GM06990 (cell line): ENCODE measurements around the gene VBP1.

Experiments used
- DNase-seq: peaks from one replicate; pipeline ENCODE4 v3.0.0-alpha.2; 2011; ENCODE audit not compliant: insufficient read length; ENCODE audit errors: extremely low read depth
- H3K27me3 ChIP-seq: replicated peaks from 2 replicates; pipeline ENCODE4 v1.6.0; 2011; ENCODE audit warnings: low read length; ENCODE audit not compliant: control insufficient read depth, insufficient read depth
- H3K36me3 ChIP-seq: 2 replicates; pipeline ENCODE4 v1.5.1; 2011; ENCODE audit warnings: low read length; ENCODE audit not compliant: control insufficient read depth, insufficient read depth
- H3K4me3 ChIP-seq: replicated peaks from 2 replicates; pipeline ENCODE4 v1.5.1; 2011; ENCODE audit warnings: low read depth, mild to moderate bottlenecking, control low read depth, low read length
- CTCF ChIP-seq: IDR thresholded peaks from 2 replicates; pipeline ENCODE4 v1.5.1; 2011; ENCODE audit warnings: low read length, control low read depth, mild to moderate bottlenecking, inconsistent platforms; ENCODE audit not compliant: insufficient read depth, poor library complexity, severe bottlenecking

The VBP1 gene

GRCh38 chrX:155225774-155226173 is 9.5 kb downstream of the VBP1 start:
- DNase-seq, result no peak
- no peak for TF ChIP-seq CTCF
- Histone ChIP-seq H3K36me3 (peaks cover 1% of the 10 kb centered on the region), H3K4me3 (no peak overlapping the region), H3K27me3 (no peaks in the 10 kb centered on the region)

GRCh38 chrX:155231163-155231562 is 14.9 kb downstream of the VBP1 start:
- Histone ChIP-seq H3K27me3 (no peaks in the 10 kb centered on the region), H3K4me3 (no peak overlapping the region), H3K36me3 (peaks cover 3% of the 10 kb centered on the region; the same call in 1 of the 2 replicates)
- DNase-seq, result no peak
- TF ChIP-seq CTCF, result no peak

GRCh38 chrX:155235891-155236290 is 19.6 kb downstream of the VBP1 start:
- no peaks in the 10 kb centered on the region for H3K27me3 ChIP-seq
- TF ChIP-seq CTCF, result no peak
- DNase-seq, result no peak
- no peak overlapping the region for H3K4me3 ChIP-seq
- peaks cover 3% of the 10 kb centered on the region for H3K36me3 ChIP-seq

GRCh38 chrX:155237719-155238118 is 21.5 kb downstream of the VBP1 start:
- Histone ChIP-seq H3K36me3 (peaks cover 3% of the 10 kb centered on the region), H3K4me3 (no peak overlapping the region), H3K27me3 (no peaks in the 10 kb centered on the region)
- no peak for DNase-seq
- TF ChIP-seq CTCF, result no peak

GRCh38 chrX:155242300-155242699 is 26.0 kb downstream of the VBP1 start:
- Histone ChIP-seq H3K27me3 (no peaks in the 10 kb centered on the region), H3K36me3 (no peaks in the 10 kb centered on the region; the same call in 1 of the 2 replicates), H3K4me3 (no peak overlapping the region)
- no peak for TF ChIP-seq CTCF
- no peak for DNase-seq

GRCh38 chrX:155246748-155247147 is 30.5 kb downstream of the VBP1 start:
- Histone ChIP-seq H3K4me3 (no peak overlapping the region), H3K36me3 (no peaks in the 10 kb centered on the region), H3K27me3 (no peaks in the 10 kb centered on the region)
- DNase-seq, result no peak
- no peak for TF ChIP-seq CTCF
